GM19397 (cell line): Measurements from ENCODE around the gene ARHGEF16.

Source experiments
- ATAC-seq: cut with Tn5 transposase; IDR thresholded peaks from one replicate; pipeline ENCODE4 v1.9.1; 2021; ENCODE audit warnings: mild to moderate bottlenecking, moderate library complexity; ENCODE audit not compliant: unreplicated experiment

ARHGEF16 gene

DNA sequence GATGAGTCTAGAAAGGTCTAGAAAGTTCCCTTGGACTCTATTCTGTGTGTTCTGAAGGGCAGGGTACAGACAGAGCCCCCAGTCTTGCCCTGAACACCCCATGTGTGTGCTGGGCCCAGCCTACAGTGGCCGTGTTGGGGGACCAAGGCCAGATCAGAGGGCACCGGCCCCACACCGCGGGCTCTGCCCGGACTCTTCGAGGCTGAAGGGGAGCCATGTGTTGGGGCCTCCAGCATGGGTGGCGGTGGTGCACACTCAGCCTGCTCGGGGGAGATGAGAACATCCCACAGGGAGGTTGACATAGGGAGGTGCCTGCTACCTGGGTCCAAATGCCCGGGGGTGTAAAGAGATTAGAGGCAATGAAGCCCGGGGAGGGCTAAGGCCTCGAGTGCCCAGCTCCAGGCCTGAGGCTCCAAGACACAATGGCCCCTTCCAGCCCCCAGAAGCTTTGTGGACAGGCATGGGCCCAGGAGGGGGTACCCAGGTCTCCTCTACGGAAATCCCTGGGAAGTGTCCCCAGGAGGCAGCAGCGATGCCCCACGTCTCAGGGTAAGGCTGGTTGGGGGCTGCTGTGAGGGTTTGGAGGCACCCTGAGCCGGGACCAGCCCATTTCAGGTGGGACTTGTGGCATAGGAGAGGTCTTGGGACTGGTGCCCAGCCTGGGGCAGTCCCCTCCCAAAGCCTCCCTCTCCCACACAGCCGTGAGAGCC, 12.1 kb downstream of the ARHGEF16 start:
- no peak for ATAC-seq

DNA sequence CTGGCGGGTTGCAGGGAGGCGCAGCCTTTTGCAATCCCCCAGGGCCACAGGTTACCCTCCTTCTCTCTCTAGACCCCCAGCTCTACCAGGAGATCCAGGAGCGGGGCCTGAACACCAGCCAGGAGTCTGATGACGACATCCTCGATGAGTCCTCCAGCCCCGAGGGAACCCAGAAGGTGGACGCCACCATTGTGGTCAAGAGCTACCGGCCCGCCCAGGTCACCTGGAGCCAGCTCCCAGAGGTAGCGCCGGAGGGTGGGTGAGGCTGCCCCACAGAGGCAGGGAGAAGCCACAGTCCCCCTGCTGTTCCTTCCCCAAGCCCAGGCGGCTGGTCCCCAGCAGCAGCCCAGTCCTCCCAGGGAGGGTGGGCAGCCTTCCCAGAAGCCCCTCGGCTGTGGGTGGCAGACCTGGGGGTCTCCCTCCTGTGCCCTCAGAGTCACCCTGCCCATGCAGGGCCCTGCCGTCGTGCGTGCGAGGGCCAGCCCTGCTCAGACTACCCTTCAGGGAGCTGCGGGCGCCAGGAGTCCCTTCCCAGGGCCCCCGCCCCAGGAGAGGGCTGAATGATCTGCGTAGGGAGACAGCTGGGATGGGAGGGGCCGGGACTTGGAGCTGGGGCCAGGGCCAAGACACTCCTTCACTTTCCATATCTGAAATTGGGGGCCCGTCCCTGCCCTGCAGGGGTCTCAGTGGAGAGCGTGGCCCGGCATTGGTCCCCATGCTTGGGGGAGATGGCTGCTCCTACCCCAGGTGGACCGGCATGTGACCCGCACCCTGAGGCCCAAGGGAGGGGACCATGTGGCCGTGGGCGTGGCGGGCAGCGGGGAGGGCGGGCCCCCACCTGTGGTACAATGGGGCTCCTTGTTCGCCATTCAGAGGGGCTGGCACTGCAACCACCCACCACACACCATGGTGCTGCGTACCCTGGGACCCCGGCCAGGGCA, 12.9 kb downstream of the ARHGEF16 start:
- no peak for ATAC-seq

- no peak for ATAC-seq
These were observed 14.0 kb downstream of the ARHGEF16 start for GRCh38 chr1:3468236-3469103.

GRCh38 chr1:3469104-3469848, 14.8 kb downstream of the ARHGEF16 start:
- ATAC-seq: no peak

GRCh38 chr1:3469849-3470649, 15.6 kb downstream of the ARHGEF16 start:
- ATAC-seq: no peak

DNA sequence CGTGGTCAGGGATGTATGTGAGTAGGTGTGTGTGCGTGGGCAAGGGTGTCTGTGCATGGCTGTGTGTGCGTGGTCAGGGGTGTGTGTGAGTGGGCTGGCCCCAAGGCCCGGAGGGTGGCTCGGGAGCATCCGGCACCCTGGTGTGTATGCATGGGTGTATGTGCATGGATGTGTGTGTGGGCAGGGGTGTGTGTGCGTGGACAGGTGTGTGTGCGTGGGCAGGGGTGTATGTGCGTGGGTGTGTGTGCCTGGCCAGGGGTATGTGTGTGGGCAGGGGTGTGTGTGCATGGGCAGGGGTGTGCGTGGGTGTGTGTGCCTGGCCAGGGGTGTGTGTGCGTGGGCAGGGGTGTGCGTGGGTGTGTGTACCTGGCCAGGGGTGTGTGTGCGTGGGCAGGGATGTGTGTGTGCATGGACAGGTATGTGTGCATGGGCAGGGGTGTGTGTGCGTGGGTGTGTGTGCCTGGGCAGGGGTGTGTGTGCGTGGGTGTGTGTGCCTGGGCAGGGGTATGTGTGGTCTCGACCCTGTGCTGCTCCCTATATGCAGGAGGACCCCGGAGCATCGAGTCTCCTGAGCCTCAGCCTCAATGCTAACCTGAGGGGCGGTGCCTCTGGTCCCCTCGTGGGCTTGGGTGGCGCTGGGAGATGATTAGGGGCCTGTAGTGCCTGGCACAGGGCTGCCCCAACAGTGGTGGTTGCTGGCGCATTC, 16.3 kb downstream of the ARHGEF16 start:
- ATAC-seq: no peak

DNA sequence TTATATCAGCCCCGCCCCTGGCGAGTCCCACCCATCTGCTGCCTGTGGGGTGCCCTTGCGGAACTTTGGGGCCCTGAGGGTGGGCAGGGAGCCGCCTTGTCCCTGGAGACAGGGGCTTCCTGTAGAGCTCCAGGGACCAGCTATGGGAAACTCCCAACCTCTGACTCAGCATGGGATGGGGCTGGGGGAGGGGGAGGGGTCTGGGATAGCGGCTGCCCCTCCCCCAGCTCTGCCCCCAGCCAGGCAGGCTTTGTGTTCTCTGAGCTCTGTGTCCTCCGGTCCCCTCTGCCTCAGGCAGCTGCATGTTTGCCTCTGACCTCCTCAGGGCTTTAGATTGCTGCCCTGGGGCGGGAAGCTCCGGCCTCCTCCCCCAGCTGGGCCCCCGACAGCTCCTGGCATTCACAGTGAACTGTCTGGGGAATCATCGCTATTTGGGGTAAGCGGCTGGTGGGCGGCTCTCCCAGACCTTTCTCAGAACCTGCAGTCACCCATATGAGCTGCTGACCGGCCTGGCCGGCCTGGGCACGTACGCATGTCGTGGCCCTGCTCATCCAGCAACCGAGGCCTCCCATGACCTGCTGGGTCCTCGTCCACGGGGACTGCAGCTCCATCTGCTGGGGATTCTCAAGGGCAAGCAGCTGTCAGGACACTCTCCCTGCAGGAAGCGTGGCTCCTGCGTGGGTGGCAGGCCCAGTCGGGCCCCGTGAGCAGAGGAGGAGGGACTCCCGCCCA, 17.1 kb downstream of the ARHGEF16 start:
- no peak for ATAC-seq

DNA sequence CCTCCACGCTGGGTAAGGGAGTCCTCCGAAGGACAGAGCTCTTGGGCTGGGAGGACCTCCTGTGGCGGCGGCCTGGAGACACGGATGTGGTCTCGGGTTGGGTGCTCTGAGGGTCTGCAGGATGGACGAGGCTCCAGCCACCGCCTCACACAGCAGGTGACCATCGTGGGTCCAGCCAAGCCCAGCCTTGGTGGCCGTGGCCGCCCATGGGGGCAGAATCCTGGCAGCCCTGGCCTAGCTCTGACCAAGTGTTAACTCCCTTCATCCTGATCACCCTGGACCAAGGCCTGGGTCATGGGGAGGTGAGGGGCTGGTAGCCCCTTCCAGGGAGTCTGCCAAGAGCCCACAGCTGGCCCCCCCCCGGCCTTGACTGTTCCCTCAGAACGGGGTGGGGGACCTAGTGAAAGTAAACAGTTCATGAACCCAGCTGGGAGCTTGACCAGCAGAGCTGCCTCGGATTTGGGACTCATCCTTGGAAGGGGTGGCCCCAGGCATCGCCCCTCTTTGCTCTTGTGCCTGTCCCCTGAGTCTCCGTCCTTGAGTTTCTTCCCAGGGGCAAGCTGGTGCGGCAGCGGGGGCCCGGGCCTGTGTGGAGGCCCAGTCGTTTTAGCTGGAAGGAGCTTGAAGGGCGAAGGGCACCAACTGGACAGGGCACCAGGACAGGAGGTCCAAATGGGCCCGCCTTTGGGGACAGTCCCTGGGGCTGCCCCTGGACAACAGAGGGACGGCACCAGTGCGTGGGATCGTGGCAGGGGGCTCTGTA, 17.8 kb downstream of the ARHGEF16 start:
- ATAC-seq: no peak

- ATAC-seq: no peak
These were observed 18.4 kb downstream of the ARHGEF16 start for GRCh38 chr1:3472906-3473305.

DNA sequence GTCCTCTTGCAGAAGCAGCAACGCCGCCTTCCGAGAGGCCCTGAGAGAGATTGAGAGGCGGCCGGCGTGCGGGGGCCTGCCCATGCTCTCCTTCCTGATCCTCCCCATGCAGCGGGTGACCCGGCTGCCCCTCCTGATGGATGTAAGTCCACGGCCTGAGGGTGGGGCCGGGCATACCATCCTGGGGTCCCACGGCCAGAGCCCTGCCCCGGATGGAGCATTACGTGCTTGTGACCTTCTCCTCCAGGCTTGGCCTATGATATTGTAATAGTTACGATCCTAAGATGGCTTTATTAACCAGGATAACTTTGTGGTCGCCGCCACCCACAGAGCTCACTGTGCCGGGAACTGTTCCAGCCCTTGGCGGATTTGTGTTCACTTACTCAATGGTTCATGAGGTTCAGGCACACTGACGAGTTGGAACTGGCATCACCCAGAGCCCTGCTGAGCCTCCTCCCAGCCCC, 18.9 kb downstream of the ARHGEF16 start:
- no peak for ATAC-seq

DNA sequence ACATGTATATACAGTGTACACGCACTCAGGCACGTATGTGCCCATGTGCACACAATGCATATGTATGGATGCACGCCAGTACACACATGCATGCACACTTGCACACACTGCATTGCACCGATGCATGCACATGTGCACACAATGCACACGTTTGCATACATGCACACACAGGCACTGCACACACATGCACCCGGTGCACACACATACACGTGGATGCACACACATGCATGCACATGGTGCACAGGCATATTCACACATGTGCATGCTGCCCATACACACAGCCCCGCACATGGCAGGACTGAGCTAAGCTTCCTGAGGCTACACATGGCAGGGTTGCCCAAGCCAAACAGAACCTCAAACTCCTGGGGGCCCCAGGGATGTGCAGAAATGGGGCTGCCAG, 19.6 kb downstream of the ARHGEF16 start:
- ATAC-seq: no peak

GRCh38 chr1:3474421-3474820, 20.0 kb downstream of the ARHGEF16 start:
- no peak for ATAC-seq

DNA sequence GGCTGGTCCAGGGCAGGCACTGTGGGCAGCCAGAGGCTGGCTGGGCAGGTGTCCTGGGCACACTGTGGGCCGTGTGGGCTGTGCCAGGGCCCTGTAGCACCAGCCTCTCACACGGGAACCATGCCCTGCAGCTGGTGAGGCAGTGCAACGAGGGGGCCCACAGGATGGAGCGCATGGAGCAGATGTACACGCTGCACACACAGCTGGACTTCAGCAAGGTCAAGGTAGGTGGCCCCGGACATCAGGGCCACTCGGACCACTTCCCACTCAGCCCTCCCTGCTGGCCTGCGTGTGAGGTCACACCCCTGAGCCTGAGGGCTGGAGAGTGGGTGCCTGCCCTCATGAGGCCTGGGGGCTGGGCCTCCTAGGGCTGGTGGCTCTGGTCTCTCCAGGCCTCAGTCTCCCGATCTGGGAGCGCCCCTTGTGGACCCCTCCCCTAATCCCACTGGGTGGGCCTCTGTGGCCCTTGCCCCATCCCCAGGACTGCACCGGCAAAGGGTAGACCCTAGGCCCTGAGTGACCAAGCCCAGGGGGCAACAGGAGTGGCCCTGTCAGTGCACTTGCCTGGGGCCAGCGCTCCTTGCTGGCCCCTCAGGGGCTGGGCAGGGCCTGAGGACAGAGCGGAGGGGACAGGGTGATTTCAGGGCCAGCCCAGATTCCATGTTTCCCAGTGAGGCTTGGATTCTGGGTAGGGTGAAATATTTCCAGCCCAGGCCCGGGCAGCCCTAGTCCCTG, 21.5 kb downstream of the ARHGEF16 start:
- no peak for ATAC-seq

DNA sequence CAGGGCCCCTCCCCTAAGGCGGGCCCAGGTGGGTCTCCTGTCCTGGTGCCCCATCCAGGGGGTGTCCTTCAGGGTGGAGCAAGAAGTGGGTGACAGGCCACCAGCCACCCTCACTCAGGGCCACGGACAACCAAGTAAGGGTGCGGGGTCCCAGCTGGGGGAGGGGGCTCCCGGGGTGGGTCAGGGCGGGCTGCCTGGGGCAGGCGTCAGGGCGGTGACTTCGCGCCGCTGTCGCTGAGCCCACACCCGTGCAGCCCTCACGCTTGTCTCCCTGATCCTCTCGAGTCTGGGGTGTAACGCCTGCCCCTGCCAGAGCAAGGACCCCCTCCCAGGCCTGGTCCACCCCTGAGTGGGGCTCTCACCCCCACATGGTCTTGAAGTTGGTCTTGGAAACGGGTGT, 22.2 kb downstream of the ARHGEF16 start:
- ATAC-seq: no peak

DNA sequence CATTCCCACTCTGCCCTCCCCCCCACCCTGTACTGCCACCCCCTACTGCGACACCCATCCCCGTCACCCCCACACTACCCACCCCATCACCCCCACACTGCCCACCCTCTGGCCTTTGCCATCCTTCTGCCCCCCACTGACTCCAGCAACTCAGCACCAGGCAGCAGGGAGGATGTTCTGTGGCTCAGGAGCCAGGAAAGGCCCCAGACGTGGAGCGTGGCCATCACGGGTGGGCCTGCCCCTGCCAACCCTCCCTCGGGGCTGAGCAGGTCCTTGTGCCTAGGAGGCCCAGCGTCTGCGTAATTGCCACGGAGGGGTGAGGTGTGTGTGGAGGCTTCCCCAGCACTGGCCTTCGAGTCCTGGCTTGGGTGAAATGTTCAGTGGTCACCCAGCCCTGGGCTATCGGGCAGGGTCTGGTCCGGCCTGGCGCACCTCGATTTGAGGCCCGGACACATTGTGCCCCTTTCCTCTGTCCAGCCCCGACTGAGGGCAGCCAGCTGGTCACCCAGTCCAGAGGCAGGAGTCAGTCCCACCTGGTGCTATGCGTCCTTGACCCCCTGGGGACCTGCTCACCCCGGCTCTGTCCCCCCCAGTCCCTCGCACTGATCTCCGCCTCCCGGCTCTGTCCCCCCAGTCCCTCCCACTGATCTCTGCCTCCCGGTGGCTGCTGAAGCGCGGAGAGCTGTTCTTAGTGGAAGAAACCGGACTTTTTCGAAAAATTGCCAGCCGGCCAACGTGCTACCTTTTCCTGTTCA, 23.0 kb downstream of the ARHGEF16 start:
- ATAC-seq: no peak

- ATAC-seq: no peak
These were observed 23.7 kb downstream of the ARHGEF16 start for GRCh38 chr1:3478187-3478586.
